SK-N-SH (cell line): ENCODE results near the gene AGMAT.

Experiments
- CTCF ChIP-seq: fragments of 200-600 bp; sonication (generic); IDR thresholded peaks from 2 replicates; pipeline ENCODE4 v1.6.1; 2017; ENCODE audit warnings: antibody characterized with exemption, mild to moderate bottlenecking, moderate library complexity
- ELF1 ChIP-seq: IDR thresholded peaks from 2 replicates; pipeline ENCODE4 v1.4.0; 2012
- EP300 ChIP-seq, 2 experiments: IDR thresholded peaks; 2 replicates each; pipeline versions ENCODE4 v1.4.0 to v1.6.1; 2012; ENCODE audit warnings: borderline replicate concordance in 1 of 2, low read depth in 1 of 2, low read length in 1 of 2
- EZH2phosphoT487 ChIP-seq: fragments of 200-600 bp; sonication (generic); IDR thresholded peaks from 2 replicates; pipeline ENCODE4 v1.6.1; 2017; ENCODE audit warnings: low read depth, mixed run types, mild to moderate bottlenecking, antibody characterized with exemption, moderate library complexity, borderline replicate concordance
- GATA2 ChIP-seq: sonication (generic); formaldehyde crosslinking; IDR thresholded peaks from 2 replicates; pipeline ENCODE4 v1.5.0; 2020; ENCODE audit warnings: mild to moderate bottlenecking, missing genetic modification reagents
- MXI1 ChIP-seq: IDR thresholded peaks from 2 replicates; pipeline ENCODE4 v1.6.1; 2012; ENCODE audit warnings: mild to moderate bottlenecking, low read depth, low read length, improper control_type of control experiment
- POLR2AphosphoS5 ChIP-seq: IDR thresholded peaks from 2 replicates; pipeline ENCODE4 v1.6.1; 2012; ENCODE audit warnings: low read depth, low read length
- RAD21 ChIP-seq: IDR thresholded peaks from 2 replicates; pipeline ENCODE4 v1.6.1; 2012; ENCODE audit warnings: mild to moderate bottlenecking, low read length
- TAF1 ChIP-seq: IDR thresholded peaks from 2 replicates; pipeline ENCODE4 v1.6.1; 2012; ENCODE audit warnings: low read depth, mild to moderate bottlenecking, low read length, moderate library complexity, borderline replicate concordance

- TF ChIP-seq POLR2AphosphoS5 (no peak), CTCF (no peak), EZH2phosphoT487 (no peak), TAF1 (no peak), EP300 (IDR thresholded peaks at IDR 0.05; ENCODE audit: borderline replicate concordance in 1 of 2, low read depth in 1 of 2, low read length in 1 of 2) (no peak), ELF1 (no peak), RAD21 (no peak), GATA2 (CRISPR knock-in tag) (no peak), MXI1 (no peak)
Measured at GRCh38 chr1:15592285-15592684, 7.4 kb upstream of the AGMAT start.
